HEK293 (cell line): ENCODE data around the gene IFNLR1.
A peak's percentile ranks its signal among the peaks of the same experiment; 100 is the strongest.

Experiments
- EGR2 ChIP-seq: fragments of 450-650 bp; formaldehyde crosslinking; IDR thresholded peaks from 2 replicates; pipeline ENCODE4 v1.5.1; 2016; ENCODE audit warnings: low read depth, missing biosample characterization, missing genetic modification characterization
- ELK4 ChIP-seq: IDR thresholded peaks from 2 replicates; pipeline ENCODE4 v1.6.1; 2011; ENCODE audit warnings: mild to moderate bottlenecking, low read depth, low read length, borderline replicate concordance
- HOXC10 ChIP-seq: sonication (generic); formaldehyde crosslinking; IDR thresholded peaks from 2 replicates; pipeline ENCODE4 v1.8.1; 2023; ENCODE audit warnings: mild to moderate bottlenecking, missing genetic modification reagents
- IKZF3 ChIP-seq: fragments of 450-650 bp; IDR thresholded peaks from 2 replicates; pipeline ENCODE4 v1.5.0; 2018; ENCODE audit warnings: missing biosample characterization, mild to moderate bottlenecking, missing genetic modification characterization, moderate library complexity
- KLF10 ChIP-seq: fragments of 450-650 bp; IDR thresholded peaks from 2 replicates; pipeline ENCODE4 v1.5.1; 2018; ENCODE audit warnings: missing biosample characterization, mild to moderate bottlenecking, missing genetic modification characterization
- OSR2 ChIP-seq: fragments of 450-650 bp; formaldehyde crosslinking; IDR thresholded peaks from 2 replicates; pipeline ENCODE4 v1.5.1; 2016; ENCODE audit warnings: missing biosample characterization, missing genetic modification characterization
- PRDM10 ChIP-seq: fragments of 450-650 bp; formaldehyde crosslinking; IDR thresholded peaks from 2 replicates; pipeline ENCODE4 v1.5.1; 2016; ENCODE audit warnings: missing biosample characterization, missing genetic modification characterization
- SP3 ChIP-seq: fragments of 450-650 bp; formaldehyde crosslinking; IDR thresholded peaks from 2 replicates; pipeline ENCODE4 v1.5.1; 2016; ENCODE audit warnings: missing biosample characterization, missing genetic modification characterization
- WT1 ChIP-seq: fragments of 450-650 bp; formaldehyde crosslinking; IDR thresholded peaks from 2 replicates; pipeline ENCODE4 v1.5.1; 2016; ENCODE audit warnings: missing biosample characterization, missing genetic modification characterization
- ZBTB11 ChIP-seq: fragments of 450-650 bp; formaldehyde crosslinking; conservative IDR thresholded peaks from 2 replicates; pipeline ENCODE4 v1.5.1; 2016; ENCODE audit warnings: low read depth, missing biosample characterization, missing genetic modification characterization
- ZBTB48 ChIP-seq: fragments of 450-650 bp; formaldehyde crosslinking; IDR thresholded peaks from 2 replicates; pipeline ENCODE4 v1.5.1; 2016; ENCODE audit warnings: missing biosample characterization, missing genetic modification characterization
- ZNF175 ChIP-seq: fragments of 450-650 bp; formaldehyde crosslinking; IDR thresholded peaks from 2 replicates; pipeline ENCODE4 v1.5.1; 2016; ENCODE audit warnings: missing biosample characterization, missing genetic modification characterization
- ZNF549 ChIP-seq: fragments of 450-650 bp; IDR thresholded peaks from 2 replicates; pipeline ENCODE4 v1.5.1; 2018; ENCODE audit warnings: missing biosample characterization, missing genetic modification characterization, mild to moderate bottlenecking, inconsistent platforms, moderate library complexity
- ZNF660 ChIP-seq: fragments of 450-650 bp; IDR thresholded peaks from 2 replicates; pipeline ENCODE4 v1.5.1; 2018; ENCODE audit warnings: missing biosample characterization, mild to moderate bottlenecking, missing genetic modification characterization
- ZNF76 ChIP-seq: fragments of 450-650 bp; formaldehyde crosslinking; IDR thresholded peaks from 2 replicates; pipeline ENCODE4; 2016; ENCODE audit warnings: low read depth, missing biosample characterization, missing genetic modification characterization, borderline replicate concordance
- ZSCAN18 ChIP-seq: fragments of 450-650 bp; formaldehyde crosslinking; IDR thresholded peaks from 2 replicates; pipeline ENCODE4 v1.5.1; 2016; ENCODE audit warnings: missing biosample characterization, missing genetic modification characterization
- TF ChIP-seq, protein P1 (sequence below): fragments of 450-650 bp; formaldehyde crosslinking; IDR thresholded peaks from 2 replicates; pipeline ENCODE4 v1.5.1; 2017; ENCODE audit warnings: missing biosample characterization, missing genetic modification characterization
- TF ChIP-seq, protein P2 (sequence below): fragments of 450-650 bp; formaldehyde crosslinking; IDR thresholded peaks from 2 replicates; pipeline ENCODE4 v1.5.1; 2016; ENCODE audit warnings: missing biosample characterization, missing genetic modification characterization, borderline replicate concordance
- TF ChIP-seq, protein P3 (sequence below): fragments of 450-650 bp; formaldehyde crosslinking; conservative IDR thresholded peaks from 2 replicates; pipeline ENCODE4 v1.5.1; 2016; ENCODE audit warnings: low read depth, missing biosample characterization, missing genetic modification characterization

The IFNLR1 gene

DNA sequence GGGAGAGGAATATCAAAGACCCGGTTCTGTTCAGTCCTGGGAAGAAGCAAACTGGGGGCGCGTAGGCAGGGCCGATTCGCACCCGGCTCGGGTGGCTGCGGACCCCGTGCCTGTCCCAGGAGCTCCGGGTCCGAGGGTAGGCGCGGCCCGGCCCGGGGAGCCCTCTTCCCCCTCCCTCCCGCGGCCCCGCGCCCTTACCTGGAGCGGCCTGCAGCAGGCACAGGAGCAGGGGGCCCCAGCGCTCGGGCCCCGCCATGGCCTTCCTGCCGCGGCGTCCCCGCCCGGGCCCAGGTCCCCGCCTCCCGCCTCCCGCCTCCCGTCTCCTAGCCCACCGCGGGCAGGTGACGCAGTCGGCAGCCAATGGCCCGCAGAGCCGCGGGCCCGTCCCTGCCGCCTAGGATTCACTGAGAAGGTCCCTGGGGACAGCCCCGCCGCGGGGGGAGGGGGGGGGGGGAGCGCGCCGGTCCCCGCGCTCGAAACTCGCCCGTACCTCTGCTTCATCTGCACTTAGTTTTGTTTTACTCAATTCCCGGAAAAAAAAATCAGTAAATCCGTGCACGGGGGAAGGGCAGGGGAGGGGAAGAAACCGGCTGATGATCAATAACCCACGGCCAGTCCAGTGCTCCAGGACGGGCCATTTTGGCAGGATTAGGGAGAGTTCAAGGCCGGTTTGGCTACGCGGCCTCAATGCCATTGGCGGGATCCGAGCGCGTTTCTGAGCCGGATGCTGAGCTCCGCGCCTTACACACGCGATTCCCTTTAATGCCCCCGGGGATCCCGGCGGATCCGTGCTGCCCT lies at the start of gene IFNLR1 (continued):
- TF ChIP-seq, protein P1, sequence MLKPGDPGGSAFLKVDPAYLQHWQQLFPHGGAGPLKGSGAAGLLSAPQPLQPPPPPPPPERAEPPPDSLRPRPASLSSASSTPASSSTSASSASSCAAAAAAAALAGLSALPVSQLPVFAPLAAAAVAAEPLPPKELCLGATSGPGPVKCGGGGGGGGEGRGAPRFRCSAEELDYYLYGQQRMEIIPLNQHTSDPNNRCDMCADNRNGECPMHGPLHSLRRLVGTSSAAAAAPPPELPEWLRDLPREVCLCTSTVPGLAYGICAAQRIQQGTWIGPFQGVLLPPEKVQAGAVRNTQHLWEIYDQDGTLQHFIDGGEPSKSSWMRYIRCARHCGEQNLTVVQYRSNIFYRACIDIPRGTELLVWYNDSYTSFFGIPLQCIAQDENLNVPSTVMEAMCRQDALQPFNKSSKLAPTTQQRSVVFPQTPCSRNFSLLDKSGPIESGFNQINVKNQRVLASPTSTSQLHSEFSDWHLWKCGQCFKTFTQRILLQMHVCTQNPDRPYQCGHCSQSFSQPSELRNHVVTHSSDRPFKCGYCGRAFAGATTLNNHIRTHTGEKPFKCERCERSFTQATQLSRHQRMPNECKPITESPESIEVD, result no peak
- TF ChIP-seq ZBTB48 (tag by site-specific recombination) (no peak), EGR2 (tag by site-specific recombination) (no peak), ZNF175 (no peak), ZNF549 (tag by site-specific recombination) (no peak), ZNF76 (0 out of 2 replicates have a peak, but pooled peaks have one; percentile 25), ZBTB11 (tag by site-specific recombination) (0 out of 2 replicates have a peak, but pooled peaks have one; percentile 16), IKZF3 (tag by site-specific recombination) (no peak), KLF10 (peak; percentile 81), SP3 (tag by site-specific recombination) (peak; percentile 63), ELK4 (no peak), PRDM10 (tag by site-specific recombination) (peak; percentile 90), ZNF660 (tag by site-specific recombination) (peak; percentile 44; the same call in 1 of the 2 replicates), ZSCAN18 (tag by site-specific recombination) (no peak), WT1 (tag by site-specific recombination) (peak; percentile 39), HOXC10 (0 out of 2 replicates have a peak, but pooled peaks have one; percentile 38), OSR2 (tag by site-specific recombination) (peak; percentile 35; the same call in 1 of the 2 replicates)
- TF ChIP-seq, protein P2, sequence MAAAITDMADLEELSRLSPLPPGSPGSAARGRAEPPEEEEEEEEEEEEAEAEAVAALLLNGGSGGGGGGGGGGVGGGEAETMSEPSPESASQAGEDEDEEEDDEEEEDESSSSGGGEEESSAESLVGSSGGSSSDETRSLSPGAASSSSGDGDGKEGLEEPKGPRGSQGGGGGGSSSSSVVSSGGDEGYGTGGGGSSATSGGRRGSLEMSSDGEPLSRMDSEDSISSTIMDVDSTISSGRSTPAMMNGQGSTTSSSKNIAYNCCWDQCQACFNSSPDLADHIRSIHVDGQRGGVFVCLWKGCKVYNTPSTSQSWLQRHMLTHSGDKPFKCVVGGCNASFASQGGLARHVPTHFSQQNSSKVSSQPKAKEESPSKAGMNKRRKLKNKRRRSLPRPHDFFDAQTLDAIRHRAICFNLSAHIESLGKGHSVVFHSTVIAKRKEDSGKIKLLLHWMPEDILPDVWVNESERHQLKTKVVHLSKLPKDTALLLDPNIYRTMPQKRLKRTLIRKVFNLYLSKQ (tag by site-specific recombination), result no peak
- TF ChIP-seq, protein P3, sequence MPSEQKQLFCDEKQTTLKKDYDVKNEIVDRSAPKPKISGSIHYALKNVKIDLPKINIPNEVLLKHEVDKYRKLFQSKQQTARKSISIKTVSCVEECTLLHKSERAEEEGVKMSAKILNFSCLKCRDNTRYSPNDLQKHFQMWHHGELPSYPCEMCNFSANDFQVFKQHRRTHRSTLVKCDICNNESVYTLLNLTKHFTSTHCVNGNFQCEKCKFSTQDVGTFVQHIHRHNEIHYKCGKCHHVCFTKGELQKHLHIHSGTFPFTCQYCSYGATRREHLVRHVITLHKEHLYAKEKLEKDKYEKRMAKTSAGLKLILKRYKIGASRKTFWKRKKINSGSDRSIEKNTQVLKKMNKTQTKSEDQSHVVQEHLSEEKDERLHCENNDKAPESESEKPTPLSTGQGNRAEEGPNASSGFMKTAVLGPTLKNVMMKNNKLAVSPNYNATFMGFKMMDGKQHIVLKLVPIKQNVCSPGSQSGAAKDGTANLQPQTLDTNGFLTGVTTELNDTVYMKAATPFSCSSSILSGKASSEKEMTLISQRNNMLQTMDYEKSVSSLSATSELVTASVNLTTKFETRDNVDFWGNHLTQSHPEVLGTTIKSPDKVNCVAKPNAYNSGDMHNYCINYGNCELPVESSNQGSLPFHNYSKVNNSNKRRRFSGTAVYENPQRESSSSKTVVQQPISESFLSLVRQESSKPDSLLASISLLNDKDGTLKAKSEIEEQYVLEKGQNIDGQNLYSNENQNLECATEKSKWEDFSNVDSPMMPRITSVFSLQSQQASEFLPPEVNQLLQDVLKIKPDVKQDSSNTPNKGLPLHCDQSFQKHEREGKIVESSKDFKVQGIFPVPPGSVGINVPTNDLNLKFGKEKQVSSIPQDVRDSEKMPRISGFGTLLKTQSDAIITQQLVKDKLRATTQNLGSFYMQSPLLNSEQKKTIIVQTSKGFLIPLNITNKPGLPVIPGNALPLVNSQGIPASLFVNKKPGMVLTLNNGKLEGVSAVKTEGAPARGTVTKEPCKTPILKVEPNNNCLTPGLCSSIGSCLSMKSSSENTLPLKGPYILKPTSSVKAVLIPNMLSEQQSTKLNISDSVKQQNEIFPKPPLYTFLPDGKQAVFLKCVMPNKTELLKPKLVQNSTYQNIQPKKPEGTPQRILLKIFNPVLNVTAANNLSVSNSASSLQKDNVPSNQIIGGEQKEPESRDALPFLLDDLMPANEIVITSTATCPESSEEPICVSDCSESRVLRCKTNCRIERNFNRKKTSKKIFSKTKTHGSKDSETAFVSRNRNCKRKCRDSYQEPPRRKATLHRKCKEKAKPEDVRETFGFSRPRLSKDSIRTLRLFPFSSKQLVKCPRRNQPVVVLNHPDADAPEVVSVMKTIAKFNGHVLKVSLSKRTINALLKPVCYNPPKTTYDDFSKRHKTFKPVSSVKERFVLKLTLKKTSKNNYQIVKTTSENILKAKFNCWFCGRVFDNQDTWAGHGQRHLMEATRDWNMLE (tag by site-specific recombination), result no peak
